ENCODE data around the gene MAU2. TPM values are rescaled to one million over a fixed set of nuclear protein-coding genes. Genes with fewer than 3 reads are reported as not detected.

MAU2 gene
- total RNA-seq, 4 donors from 2014 or later: 45.1 to 71.1 (median 68.7) TPM

GRCh38 chr19:19305066-19305465 is 15.6 kb upstream of the MAU2 start:
- TF ChIP-seq CTCF (IDR thresholded peaks at IDR 0.05): no peak
- TF ChIP-seq POLR2A (IDR thresholded peaks at IDR 0.05): no peak
- 93 to 100% methylated on average over 6 to 7 of the region's 10 CpGs for WGBS, 2 donors
- intact Hi-C loops (cut with DNase I): no loop called here
- no peaks in the 10 kb centered on the region for H3K4me1 ChIP-seq
- no peaks in the 10 kb centered on the region for H3K9me3 ChIP-seq
- no peak for DNase-seq
- H3K36me3 ChIP-seq: peaks cover 63 to 69% of the 10 kb centered on the region in 2 donors
- no peak overlapping the region for H3K4me3 ChIP-seq (replicated peaks in 1 of 3)
- H3K27me3 ChIP-seq: no peaks in the 10 kb centered on the region
- no peak overlapping the region for H3K27ac ChIP-seq

GRCh38 chr19:19305696-19306095 is 14.9 kb upstream of the MAU2 start:
- TF ChIP-seq CTCF (IDR thresholded peaks at IDR 0.05) (no peak), POLR2A (IDR thresholded peaks at IDR 0.05) (no peak)
- 94% methylated on average over 2 to 7 of the region's 16 CpGs for WGBS, 2 donors
- DNase-seq: no peak
- H3K27me3 ChIP-seq: no peaks in the 10 kb centered on the region
- peaks cover 61 to 76% of the 10 kb centered on the region in 2 donors for H3K36me3 ChIP-seq
- intact Hi-C loops (cut with DNase I): no loop called here
- no peak overlapping the region for H3K4me3 ChIP-seq (replicated peaks in 1 of 3)
- H3K9me3 ChIP-seq: no peaks in the 10 kb centered on the region
- no peaks in the 10 kb centered on the region for H3K4me1 ChIP-seq
- no peak overlapping the region for H3K27ac ChIP-seq

- intact Hi-C loops (cut with DNase I): no loop called here
- DNase-seq: no peak
- peaks cover 56 to 73% of the 10 kb centered on the region in 2 donors for H3K36me3 ChIP-seq
- no peak overlapping the region for H3K27ac ChIP-seq
- TF ChIP-seq POLR2A (IDR thresholded peaks at IDR 0.05) (no peak), CTCF (IDR thresholded peaks at IDR 0.05) (no peak)
- no peaks in the 10 kb centered on the region for H3K9me3 ChIP-seq
- H3K4me1 ChIP-seq: no peaks in the 10 kb centered on the region
- H3K4me3 ChIP-seq (replicated peaks in 1 of 3): no peak overlapping the region
- 97 to 100% methylated on average over 2 to 5 of the region's 9 CpGs for WGBS, 2 donors
- no peaks in the 10 kb centered on the region for H3K27me3 ChIP-seq
These were observed 14.4 kb upstream of the MAU2 start for GRCh38 chr19:19306191-19306590.

DNA sequence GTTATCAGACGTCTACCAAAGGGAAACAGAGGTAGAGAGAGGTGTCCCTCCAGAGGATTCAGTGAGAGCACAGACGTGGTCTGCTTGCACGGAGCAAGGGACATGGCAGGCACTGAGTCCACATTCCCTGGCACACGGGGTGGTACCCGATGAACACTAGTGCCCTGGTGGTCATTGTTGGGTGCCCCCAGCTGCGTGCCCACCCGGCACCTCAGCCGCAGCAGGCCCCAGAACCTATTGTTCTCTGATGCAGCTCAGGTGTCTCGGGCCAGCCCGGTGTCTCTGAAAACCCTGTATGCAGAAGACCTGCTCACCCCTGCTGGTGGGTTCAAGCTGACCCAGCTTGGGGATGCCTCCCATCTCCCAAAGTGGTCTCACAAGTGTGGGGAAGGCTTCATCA is 12.3 kb upstream of the MAU2 start:
- TF ChIP-seq POLR2A (IDR thresholded peaks at IDR 0.05) (no peak), CTCF (IDR thresholded peaks at IDR 0.05) (no peak)
- intact Hi-C loops (cut with DNase I): no loop called here
- Histone ChIP-seq H3K36me3 (peaks cover 38 to 54% of the 10 kb centered on the region in 2 donors), H3K27ac (no peak overlapping the region), H3K27me3 (no peaks in the 10 kb centered on the region), H3K4me3 (replicated peaks in 1 of 3) (no peak overlapping the region), H3K4me1 (no peaks in the 10 kb centered on the region), H3K9me3 (no peaks in the 10 kb centered on the region)
- WGBS, 2 donors: 86 to 95% methylated on average over 3 to 4 of the region's 10 CpGs
- no peak for DNase-seq

DNA sequence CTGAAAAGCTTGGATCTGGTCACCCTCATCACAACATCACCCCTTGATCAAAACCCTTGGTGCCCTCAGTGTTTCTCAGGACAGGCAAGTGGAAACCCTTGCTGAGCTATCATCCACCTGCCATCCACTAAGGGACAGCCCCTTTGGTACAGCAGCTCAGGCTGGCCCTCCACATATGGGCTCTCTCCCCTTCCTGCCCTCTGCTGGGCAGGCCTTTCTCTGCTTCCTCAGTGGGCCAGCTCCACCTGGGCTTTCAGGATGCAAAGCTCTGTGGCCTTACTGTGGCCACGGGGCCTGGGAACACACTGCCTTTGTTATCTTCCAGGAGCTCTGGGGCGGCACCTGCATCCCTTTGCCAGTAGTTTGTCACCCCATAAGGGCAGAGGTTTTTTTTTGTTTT is 5.2 kb upstream of the MAU2 start:
- H3K27ac ChIP-seq: no peak overlapping the region
- TF ChIP-seq CTCF (IDR thresholded peaks at IDR 0.05): no peak
- no peak for TF ChIP-seq POLR2A (IDR thresholded peaks at IDR 0.05)
- no peaks in the 10 kb centered on the region for H3K27me3 ChIP-seq
- H3K9me3 ChIP-seq: no peaks in the 10 kb centered on the region
- no peak for DNase-seq
- peaks cover 16 to 19% of the 10 kb centered on the region in 2 donors for H3K36me3 ChIP-seq
- 100% methylated on average over 2 of the region's 2 CpGs for WGBS, 2 donors
- intact Hi-C loops (cut with DNase I): no loop called here
- peaks cover 4 to 11% of the 10 kb centered on the region in 2 donors for H3K4me1 ChIP-seq
- no peak overlapping the region for H3K4me3 ChIP-seq (replicated peaks in 1 of 3)
